Measurements from ENCODE around the gene SCTR. TPM values are rescaled to one million over a fixed set of nuclear protein-coding genes. Genes with fewer than 3 reads are reported as not detected.
A peak's percentile ranks its signal among the peaks of the same experiment; 100 is the strongest.

Gene SCTR
- total RNA-seq, 1 experiment from 2014 or later: not detected

- no peaks in the 10 kb centered on the region for H3K27me3 Mint-ChIP-seq (ENCODE audit: low read depth)
- ATAC-seq (no peak), DNase-seq (ENCODE audit: low spot score) (no peak)
- no peak overlapping the region for H3K27ac Mint-ChIP-seq
- H3K36me3 Mint-ChIP-seq: no peaks in the 10 kb centered on the region
- no peak overlapping the region for H3K4me3 Mint-ChIP-seq
- ChIA-PET POLR2A (no interaction called here), CTCF (interaction anchor here (3.5 kb wide), 1 partner anchor 10 kb away, joined by 20 read pairs; no protein-coding TSS in a partner anchor)
- TF ChIP-seq, protein P1, sequence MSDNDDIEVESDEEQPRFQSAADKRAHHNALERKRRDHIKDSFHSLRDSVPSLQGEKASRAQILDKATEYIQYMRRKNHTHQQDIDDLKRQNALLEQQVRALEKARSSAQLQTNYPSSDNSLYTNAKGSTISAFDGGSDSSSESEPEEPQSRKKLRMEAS (CRISPR knock-in tag; IDR thresholded peaks at IDR 0.05): no peak
- H3K9me3 Mint-ChIP-seq: no peaks in the 10 kb centered on the region
- H3K4me1 Mint-ChIP-seq: peaks cover 15% of the 10 kb centered on the region
Measured at GRCh38 chr2:119466373-119466772, 57.9 kb downstream of the SCTR start.

GRCh38 chr2:119465687-119466086 lies 58.6 kb downstream of the SCTR start:
- H3K36me3 Mint-ChIP-seq: no peaks in the 10 kb centered on the region
- H3K4me1 Mint-ChIP-seq: peaks cover 15% of the 10 kb centered on the region
- H3K27me3 Mint-ChIP-seq (ENCODE audit: low read depth): no peaks in the 10 kb centered on the region
- ATAC-seq (no peak), DNase-seq (ENCODE audit: low spot score) (no peak)
- ChIA-PET CTCF (interaction anchor here (1.3 to 3.5 kb wide), 2 partner anchors 11 to 14 kb away, joined by 6 to 20 read pairs; no protein-coding TSS in a partner anchor), POLR2A (no interaction called here)
- no peaks in the 10 kb centered on the region for H3K9me3 Mint-ChIP-seq
- H3K27ac Mint-ChIP-seq: no peak overlapping the region
- TF ChIP-seq, protein P2, sequence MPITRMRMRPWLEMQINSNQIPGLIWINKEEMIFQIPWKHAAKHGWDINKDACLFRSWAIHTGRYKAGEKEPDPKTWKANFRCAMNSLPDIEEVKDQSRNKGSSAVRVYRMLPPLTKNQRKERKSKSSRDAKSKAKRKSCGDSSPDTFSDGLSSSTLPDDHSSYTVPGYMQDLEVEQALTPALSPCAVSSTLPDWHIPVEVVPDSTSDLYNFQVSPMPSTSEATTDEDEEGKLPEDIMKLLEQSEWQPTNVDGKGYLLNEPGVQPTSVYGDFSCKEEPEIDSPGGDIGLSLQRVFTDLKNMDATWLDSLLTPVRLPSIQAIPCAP (CRISPR knock-in tag; IDR thresholded peaks at IDR 0.05): no peak
- TF ChIP-seq CBFB (CRISPR knock-in tag; IDR thresholded peaks at IDR 0.05; ENCODE audit: low read depth) (no peak), ZNF532 (CRISPR knock-in tag; IDR thresholded peaks at IDR 0.05; ENCODE audit: borderline replicate concordance) (no peak), FOXK1 (CRISPR knock-in tag; IDR thresholded peaks at IDR 0.05) (no peak), ERG (CRISPR knock-in tag; IDR thresholded peaks at IDR 0.05) (no peak), JUN (CRISPR knock-in tag; IDR thresholded peaks at IDR 0.05) (no peak), NR1H2 (CRISPR knock-in tag; IDR thresholded peaks at IDR 0.05) (no peak), RORB (CRISPR knock-in tag; IDR thresholded peaks at IDR 0.05) (no peak)
- TF ChIP-seq, protein P3, sequence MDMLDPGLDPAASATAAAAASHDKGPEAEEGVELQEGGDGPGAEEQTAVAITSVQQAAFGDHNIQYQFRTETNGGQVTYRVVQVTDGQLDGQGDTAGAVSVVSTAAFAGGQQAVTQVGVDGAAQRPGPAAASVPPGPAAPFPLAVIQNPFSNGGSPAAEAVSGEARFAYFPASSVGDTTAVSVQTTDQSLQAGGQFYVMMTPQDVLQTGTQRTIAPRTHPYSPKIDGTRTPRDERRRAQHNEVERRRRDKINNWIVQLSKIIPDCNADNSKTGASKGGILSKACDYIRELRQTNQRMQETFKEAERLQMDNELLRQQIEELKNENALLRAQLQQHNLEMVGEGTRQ (CRISPR knock-in tag; IDR thresholded peaks at IDR 0.05): no peak
- TF ChIP-seq, protein P4, sequence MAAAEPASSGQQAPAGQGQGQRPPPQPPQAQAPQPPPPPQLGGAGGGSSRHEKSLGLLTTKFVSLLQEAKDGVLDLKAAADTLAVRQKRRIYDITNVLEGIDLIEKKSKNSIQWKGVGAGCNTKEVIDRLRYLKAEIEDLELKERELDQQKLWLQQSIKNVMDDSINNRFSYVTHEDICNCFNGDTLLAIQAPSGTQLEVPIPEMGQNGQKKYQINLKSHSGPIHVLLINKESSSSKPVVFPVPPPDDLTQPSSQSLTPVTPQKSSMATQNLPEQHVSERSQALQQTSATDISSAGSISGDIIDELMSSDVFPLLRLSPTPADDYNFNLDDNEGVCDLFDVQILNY (CRISPR knock-in tag; IDR thresholded peaks at IDR 0.05): no peak
- H3K4me3 Mint-ChIP-seq: no peak overlapping the region

DNA sequence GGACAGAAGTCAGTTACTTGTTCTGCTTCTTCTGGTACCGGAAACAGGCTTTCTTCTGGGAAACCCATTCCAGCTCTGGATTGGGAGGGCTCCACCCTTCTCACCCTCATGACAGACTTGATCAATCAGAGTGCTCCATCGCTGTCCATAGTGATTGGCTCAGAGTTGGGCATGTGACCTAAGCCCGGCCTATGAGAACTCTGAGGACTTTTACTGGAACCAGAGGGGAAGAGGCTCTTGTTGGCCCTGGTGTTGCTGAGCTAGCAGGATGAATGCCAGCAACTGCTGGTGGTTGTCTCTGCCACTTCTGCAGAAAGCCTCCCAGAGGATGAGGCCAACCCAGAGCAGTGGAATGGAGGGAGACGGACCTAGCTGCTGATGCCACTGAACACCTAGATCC lies 59.3 kb downstream of the SCTR start:
- peak; percentile 77 for ATAC-seq
- Mint-ChIP-seq H3K27ac (no peak overlapping the region), H3K4me1 (peaks cover 8% of the 10 kb centered on the region), H3K4me3 (no peak overlapping the region), H3K9me3 (no peaks in the 10 kb centered on the region), H3K27me3 (ENCODE audit: low read depth) (no peaks in the 10 kb centered on the region), H3K36me3 (no peaks in the 10 kb centered on the region)
- POLR2A ChIA-PET: no interaction called here
- CTCF ChIA-PET: interaction anchor here (1.3 to 3.5 kb wide), 3 partner anchors 12 to 56 kb away, joined by 5 to 20 read pairs (median 6); no protein-coding TSS in a partner anchor
- no peak for DNase-seq (ENCODE audit: low spot score)
- TF ChIP-seq HMGA2 (CRISPR knock-in tag; IDR thresholded peaks at IDR 0.05): no peak
- TF ChIP-seq ATF2 (CRISPR knock-in tag; IDR thresholded peaks at IDR 0.05; ENCODE audit: borderline replicate concordance, low read depth): no peak
- peak; percentile 75 for TF ChIP-seq USF1 (CRISPR knock-in tag; IDR thresholded peaks at IDR 0.05)
- no peak for TF ChIP-seq SOX15 (CRISPR knock-in tag; IDR thresholded peaks at IDR 0.05)
- no peak for TF ChIP-seq ZNF425 (CRISPR knock-in tag; conservative IDR thresholded peaks at IDR 0.05)
- no peak for TF ChIP-seq SP1 (CRISPR knock-in tag; conservative IDR thresholded peaks at IDR 0.05)
